ENCODE measurements around the gene POP5.
"Not testable (repeated sequence)": the region's sequence is repeated elsewhere in the genome, so short reads cannot be mapped to it uniquely, and the experiment has no call there.

POP5 gene

GRCh38 chr12:120580787-120581723 lies at the start of gene POP5:
POP5 (minus strand) TSS chr12:120581402; CDS start chr12:120581362, 40 bp downstream.
- DNase-seq = peak; percentile 100

GRCh38 chr12:120630104-120630892 lies 49.1 kb upstream of the POP5 start:
- DNase-seq = no peak

GRCh38 chr12:120628919-120629318 lies 47.7 kb upstream of the POP5 start:
- DNase-seq = peak; percentile 19

GRCh38 chr12:120625557-120626419 lies 44.6 kb upstream of the POP5 start:
- DNase-seq = no peak

- no peak for DNase-seq
Observed at GRCh38 chr12:120620624-120621023, 39.4 kb upstream of the POP5 start.

GRCh38 chr12:120618954-120619615 lies 37.9 kb upstream of the POP5 start:
- DNase-seq = peak; percentile 12

- DNase-seq = not testable (repeated sequence)
Observed at GRCh38 chr12:120617767-120618166, 36.6 kb upstream of the POP5 start.

- not testable (repeated sequence) for DNase-seq
Observed at GRCh38 chr12:120617193-120617592, 36.0 kb upstream of the POP5 start.

- DNase-seq = no peak
Observed at GRCh38 chr12:120614848-120615247, 33.6 kb upstream of the POP5 start.

GRCh38 chr12:120611534-120611933 lies 30.3 kb upstream of the POP5 start:
- DNase-seq = not testable (repeated sequence)

- DNase-seq = no peak
Observed at GRCh38 chr12:120610560-120610959, 29.4 kb upstream of the POP5 start.

GRCh38 chr12:120602416-120602815 lies 21.2 kb upstream of the POP5 start:
- DNase-seq = not testable (repeated sequence)

- peak; percentile 38 for DNase-seq
Observed at GRCh38 chr12:120599672-120600552, 18.7 kb upstream of the POP5 start.

- DNase-seq = no peak
Observed at GRCh38 chr12:120598674-120599463, 17.7 kb upstream of the POP5 start.

- no peak for DNase-seq
Observed at GRCh38 chr12:120597861-120598260, 16.7 kb upstream of the POP5 start.

- no peak for DNase-seq
Observed at GRCh38 chr12:120596901-120597300, 15.7 kb upstream of the POP5 start.

GRCh38 chr12:120592121-120593049 lies 11.2 kb upstream of the POP5 start:
- DNase-seq = no peak

GRCh38 chr12:120590741-120591407 lies 9.7 kb upstream of the POP5 start:
- DNase-seq = no peak
